Measurements from ENCODE around the gene PDE11A. TPM values are rescaled to one million over a fixed set of nuclear protein-coding genes. Genes with fewer than 3 reads are reported as not detected.

PDE11A gene
- total RNA-seq, 2 donors from 2014 or later = not detected

DNA sequence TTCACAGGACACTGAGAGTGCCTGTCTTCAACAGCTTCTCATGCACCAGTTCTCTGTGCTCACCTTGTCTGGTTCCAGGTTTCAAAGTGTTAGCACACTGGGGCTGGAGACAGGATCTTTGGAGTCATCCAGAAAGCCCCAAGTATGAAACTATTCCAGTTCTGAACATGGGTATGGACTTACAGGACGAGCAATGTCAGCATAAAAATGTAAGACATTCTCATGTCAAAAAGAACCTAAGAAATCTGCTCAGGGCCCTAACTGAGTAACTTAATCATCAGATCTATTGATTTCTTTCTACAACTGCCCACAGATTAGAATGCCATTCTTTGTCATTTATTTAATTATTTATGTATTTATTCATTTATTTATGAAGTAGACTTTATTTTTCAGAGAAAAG, 495.5 kb downstream of the PDE11A start:
- Mint-ChIP-seq H3K4me3 (no peak overlapping the region), H3K36me3 (ENCODE audit: low read depth) (peaks cover 4% of the 10 kb centered on the region), H3K27me3 (peaks cover 13% of the 10 kb centered on the region), H3K27ac (no peak overlapping the region), H3K4me1 (no peaks in the 10 kb centered on the region)
- no peak for DNase-seq
- no peaks in the 10 kb centered on the region for H3K9me3 ChIP-seq (ENCODE audit: control insufficient read depth, low read length, poor library complexity, severe bottlenecking)
- ATAC-seq = no peak

- Mint-ChIP-seq H3K4me1 (no peaks in the 10 kb centered on the region), H3K27ac (no peak overlapping the region), H3K27me3 (peaks cover 17% of the 10 kb centered on the region), H3K36me3 (ENCODE audit: low read depth) (peaks cover 3% of the 10 kb centered on the region), H3K4me3 (no peak overlapping the region)
- no peaks in the 10 kb centered on the region for H3K9me3 ChIP-seq (ENCODE audit: control insufficient read depth, low read length, poor library complexity, severe bottlenecking)
- DNase-seq (no peak), ATAC-seq (no peak)
These were observed 497.2 kb downstream of the PDE11A start for GRCh38 chr2:177575358-177575757.

GRCh38 chr2:177574356-177574755, 498.2 kb downstream of the PDE11A start:
- Mint-ChIP-seq H3K27me3 (peaks cover 15% of the 10 kb centered on the region), H3K4me3 (no peak overlapping the region), H3K27ac (no peak overlapping the region), H3K4me1 (no peaks in the 10 kb centered on the region), H3K36me3 (ENCODE audit: low read depth) (peaks cover 3% of the 10 kb centered on the region)
- ATAC-seq (no peak), DNase-seq (no peak)
- no peaks in the 10 kb centered on the region for H3K9me3 ChIP-seq (ENCODE audit: control insufficient read depth, low read length, poor library complexity, severe bottlenecking)

Other genes with a start within 250 kb of the PDE11A start
- 10 to 100 TPM in 1 of 2 donors, 1 to 10 TPM in 1; 6.0 to 10.4 TPM for gene RBM45, start 39.7 kb upstream of the PDE11A start, total RNA-seq
- gene OSBPL6, start 121.7 kb upstream of the PDE11A start, total RNA-seq = under 1 TPM; 0.42 to 0.67 TPM

All from T-helper 17 cell (primary cell).